UCSD-AML1 (cell line): ENCODE measurements around the gene THSD8.
"Not testable (repeated sequence)": the region's sequence is repeated elsewhere in the genome, so short reads cannot be mapped to it uniquely, and the experiment has no call there.

Experiments
- DNase-seq: peaks from one replicate; lab custom pipeline; 2025; ENCODE audit not compliant: unreplicated experiment; lab: John Stamatoyannopoulos, UW

The THSD8 gene

GRCh38 chr19:12821761-12822160 is 19.9 kb downstream of the THSD8 start:
- DNase-seq: no peak

GRCh38 chr19:12825254-12826131 is 23.6 kb downstream of the THSD8 start:
- DNase-seq: peak; percentile 58

GRCh38 chr19:12828494-12828893 is 26.6 kb downstream of the THSD8 start:
- peak; percentile 60 for DNase-seq

GRCh38 chr19:12833418-12833737 is 31.5 kb downstream of the THSD8 start:
- no peak for DNase-seq

- DNase-seq: no peak
Observed at GRCh38 chr19:12833738-12834565, 32.1 kb downstream of the THSD8 start.

- DNase-seq: no peak
Observed at GRCh38 chr19:12834566-12834943, 32.7 kb downstream of the THSD8 start, which contains the start of gene RTBDN. TSS of gene RTBDN (minus strand) at chr19:12834579. CDS start at chr19:12829979, 4,600 bp downstream.

GRCh38 chr19:12834976-12835757 is 33.3 kb downstream of the THSD8 start:
- DNase-seq: no peak

GRCh38 chr19:12836529-12836863 is 34.6 kb downstream of the THSD8 start:
- no peak for DNase-seq

- DNase-seq: no peak
Observed at GRCh38 chr19:12837225-12837624, 35.4 kb downstream of the THSD8 start.

GRCh38 chr19:12838182-12838885 is 36.5 kb downstream of the THSD8 start, which contains the start of gene MAST1:
TSS of gene MAST1 (plus strand) at chr19:12838515. CDS start at chr19:12838573, 58 bp downstream.
- peak; percentile 58 for DNase-seq

GRCh38 chr19:12838886-12839756 is 37.3 kb downstream of the THSD8 start:
- DNase-seq: no peak

- DNase-seq: no peak
Observed at GRCh38 chr19:12840091-12841079, 38.5 kb downstream of the THSD8 start.

- DNase-seq: no peak
Observed at GRCh38 chr19:12841094-12841493, 39.2 kb downstream of the THSD8 start.

GRCh38 chr19:12842511-12842910 is 40.6 kb downstream of the THSD8 start:
- DNase-seq: no peak

GRCh38 chr19:12843328-12843727 is 41.5 kb downstream of the THSD8 start:
- DNase-seq: no peak

GRCh38 chr19:12843999-12844732 is 42.3 kb downstream of the THSD8 start:
- no peak for DNase-seq

- not testable (repeated sequence) for DNase-seq
Observed at GRCh38 chr19:12846613-12847012, 44.7 kb downstream of the THSD8 start.
